Upper lobe of left lung (tissue), 6 donors: ENCODE results near the gene FGFR1OP2. TPM values are rescaled to one million over a fixed set of nuclear protein-coding genes. Genes with fewer than 3 reads are reported as not detected.

Experiments
- ATAC-seq, 2 donors: fragments of 200-7000 bp; cut with Tn5 transposase; one replicate each; pipeline ENCODE4 v1.9.1; 2022; ENCODE audit warnings: mild to moderate bottlenecking in 2 of 2, moderate library complexity in 2 of 2; ENCODE audit not compliant: low FRiP score in 2 of 2
- DNase-seq, 2 donors: peaks; one replicate each; pipeline ENCODE4 v3.0.0-alpha.2; 2019 to 2020
- H3K27ac ChIP-seq, 4 donors: fragments of 200-600 bp; sonication (generic); one replicate each; pipeline ENCODE4 v1.5.1; 2016 to 2019
- H3K27me3 ChIP-seq, 4 donors: fragments of 200-600 bp; sonication (generic); one replicate each; pipeline ENCODE4 v1.5.1; 2017 to 2019
- H3K36me3 ChIP-seq, 4 donors: fragments of 200-600 bp; sonication (generic); one replicate each; pipeline ENCODE4 v1.5.1; 2016 to 2019
- H3K4me1 ChIP-seq, 4 donors: fragments of 200-600 bp; sonication (generic); one replicate each; pipeline ENCODE4 v1.5.1; 2018 to 2019
- H3K4me3 ChIP-seq, 4 donors: fragments of 200-600 bp; sonication (generic); one replicate each; pipeline ENCODE4 v1.5.1; 2017 to 2019; ENCODE audit warnings: mild to moderate bottlenecking in 2 of 4, moderate library complexity in 1 of 4
- H3K9me3 ChIP-seq, 4 donors: fragments of 200-600 bp; sonication (generic); one replicate each; pipeline ENCODE4 v1.5.1; 2018 to 2019
- CTCF ChIP-seq, 6 experiments: fragments of 450-650 bp in 4 of 6; fragments of 200-600 bp in 2 of 6; sonication (generic) in 2 of 6; IDR thresholded peaks; one replicate each; pipeline ENCODE4 v1.5.1; 2016 to 2019; ENCODE audit warnings: antibody characterized with exemption in 6 of 6
- EP300 ChIP-seq, 4 donors: sonication (generic); formaldehyde crosslinking; IDR thresholded peaks; one replicate each; pipeline ENCODE4 v1.5.1; 2017; ENCODE audit warnings: antibody characterized with exemption in 4 of 4, control low read depth in 2 of 4
- POLR2A ChIP-seq, 4 donors: fragments of 450-650 bp; IDR thresholded peaks; one replicate each; pipeline ENCODE4 v1.5.1; 2016 to 2017; ENCODE audit warnings: antibody characterized with exemption in 4 of 4, mild to moderate bottlenecking in 2 of 4
- POLR2AphosphoS5 ChIP-seq, 2 donors: sonication (generic); formaldehyde crosslinking; IDR thresholded peaks; one replicate each; pipeline ENCODE4 v1.5.1; 2017; ENCODE audit warnings: antibody characterized with exemption in 2 of 2
- WGBS, 2 donors: methylation state at CpG; one replicate each; pipeline ENCODE4 v1.1.5; 2017 to 2018; 5-methylcytosine and 5-hydroxymethylcytosine counted together
- total RNA-seq, 6 donors: library from RNA; depleted of rRNA in 4 of 6; stranded (reverse); fragments of >200 nt in 4 of 6; gene quantifications; one replicate each; pipeline versions ENCODE4 v1.1.0 to v1.2.1, GENCODE V29; 2016 to 2021
- donor health status: DM: no; HTN: no; CAD: no; lungs with moderate emphysema.
- donor health status: DM: no; HTN: yes; CAD: no; lungs with severe emphysema.

FGFR1OP2 gene
- total RNA-seq, 6 donors from 2014 or later: 30.3 to 89.7 (median 53.7) TPM

- Histone ChIP-seq H3K27ac (no peak overlapping the region), H3K36me3 (peaks cover 0 to 65% (median 22%) of the 10 kb centered on the region in 4 donors), H3K9me3 (no peaks in the 10 kb centered on the region), H3K4me3 (no peak overlapping the region), H3K27me3 (no peaks in the 10 kb centered on the region), H3K4me1 (no peaks in the 10 kb centered on the region)
- TF ChIP-seq CTCF (IDR thresholded peaks at IDR 0.05) (no peak), POLR2AphosphoS5 (IDR thresholded peaks at IDR 0.05) (no peak), POLR2A (IDR thresholded peaks at IDR 0.05) (no peak), EP300 (IDR thresholded peaks at IDR 0.05) (no peak)
- no peak for ATAC-seq
- 96 to 97% methylated on average over 1 of the region's 1 CpG for WGBS, 2 donors
- no peak for DNase-seq
These were observed 55.8 kb downstream of the FGFR1OP2 start for GRCh38 chr12:26994109-26994508.

DNA sequence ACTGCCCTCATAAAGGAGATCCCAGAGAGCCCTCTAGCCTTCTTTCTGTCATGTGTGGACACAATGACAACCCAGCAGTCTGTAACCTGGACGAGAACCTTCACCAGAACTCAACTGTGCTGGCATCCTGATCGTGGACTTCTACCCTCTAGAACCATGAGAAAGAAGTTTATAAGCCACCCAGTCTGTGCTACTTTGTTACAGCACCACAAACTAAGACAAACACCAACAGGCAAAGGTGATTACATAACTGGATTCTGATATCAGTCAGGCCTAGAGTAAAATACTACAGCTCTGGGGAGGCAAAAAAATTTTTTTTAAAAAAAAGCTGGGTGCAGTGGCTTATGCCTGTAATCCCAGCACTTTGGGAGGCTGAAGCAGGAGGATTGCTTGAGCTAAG is 57.4 kb downstream of the FGFR1OP2 start:
- DNase-seq: no peak
- no peak for TF ChIP-seq EP300 (IDR thresholded peaks at IDR 0.05)
- TF ChIP-seq CTCF (IDR thresholded peaks at IDR 0.05): no peak
- TF ChIP-seq POLR2A (IDR thresholded peaks at IDR 0.05): no peak
- no peak overlapping the region for H3K27ac ChIP-seq
- peaks cover 0 to 58% (median 14%) of the 10 kb centered on the region in 4 donors for H3K36me3 ChIP-seq
- ATAC-seq: no peak
- H3K4me1 ChIP-seq: no peaks in the 10 kb centered on the region
- WGBS, 2 donors: 81 to 100% methylated on average over 2 of the region's 2 CpGs
- H3K9me3 ChIP-seq: no peaks in the 10 kb centered on the region
- no peak overlapping the region for H3K4me3 ChIP-seq
- no peaks in the 10 kb centered on the region for H3K27me3 ChIP-seq

- no peak for ATAC-seq
- Histone ChIP-seq H3K4me3 (no peak overlapping the region), H3K36me3 (peaks cover 0 to 62% (median 14%) of the 10 kb centered on the region in 4 donors)
These were observed 58.7 kb downstream of the FGFR1OP2 start for GRCh38 chr12:26997003-26997402.

GRCh38 chr12:27000961-27001360 is 62.7 kb downstream of the FGFR1OP2 start:
- H3K9me3 ChIP-seq: no peaks in the 10 kb centered on the region
- no peak overlapping the region for H3K4me3 ChIP-seq
- ATAC-seq (no peak), DNase-seq (no peak)
- TF ChIP-seq CTCF (IDR thresholded peaks at IDR 0.05): no peak
- no peak for TF ChIP-seq POLR2A (IDR thresholded peaks at IDR 0.05)
- no peak for TF ChIP-seq EP300 (IDR thresholded peaks at IDR 0.05)
- no peak for TF ChIP-seq POLR2AphosphoS5 (IDR thresholded peaks at IDR 0.05)
- H3K27ac ChIP-seq: no peak overlapping the region
- peaks cover 0 to 29% (median under 1%) of the 10 kb centered on the region in 4 donors for H3K36me3 ChIP-seq
- peaks cover 6 to 9% (median 8%) of the 10 kb centered on the region in 4 donors for H3K4me1 ChIP-seq
- H3K27me3 ChIP-seq: no peaks in the 10 kb centered on the region
- 25 to 57% methylated on average over 1 of the region's 1 CpG for WGBS, 2 donors

More at GRCh38 chr12:26997003-26997402, 58.7 kb downstream of the FGFR1OP2 start:
- peaks cover 6 to 9% (median 8%) of the 10 kb centered on the region in 4 donors for H3K4me1 ChIP-seq
- H3K27me3 ChIP-seq: no peaks in the 10 kb centered on the region
- no peak for TF ChIP-seq POLR2A (IDR thresholded peaks at IDR 0.05)
- TF ChIP-seq CTCF (IDR thresholded peaks at IDR 0.05): no peak
- no peak for TF ChIP-seq EP300 (IDR thresholded peaks at IDR 0.05)
- no peak for TF ChIP-seq POLR2AphosphoS5 (IDR thresholded peaks at IDR 0.05)
- H3K27ac ChIP-seq: peak overlapping the region in 3 of 4 donors; percentile 18 to 69 (median 54)
- H3K9me3 ChIP-seq: no peaks in the 10 kb centered on the region
- no peak for DNase-seq
- WGBS, 2 donors: 80 to 84% methylated on average over 2 of the region's 2 CpGs

- Histone ChIP-seq H3K36me3 (peaks cover 0 to 26% (median 0%) of the 10 kb centered on the region in 4 donors), H3K27me3 (no peaks in the 10 kb centered on the region), H3K27ac (no peak overlapping the region), H3K4me3 (no peak overlapping the region), H3K9me3 (no peaks in the 10 kb centered on the region), H3K4me1 (peaks cover 7 to 11% (median 9%) of the 10 kb centered on the region in 4 donors)
- DNase-seq: no peak
- no peak for TF ChIP-seq CTCF (IDR thresholded peaks at IDR 0.05)
- no peak for TF ChIP-seq POLR2AphosphoS5 (IDR thresholded peaks at IDR 0.05)
- no peak for TF ChIP-seq EP300 (IDR thresholded peaks at IDR 0.05)
- no peak for TF ChIP-seq POLR2A (IDR thresholded peaks at IDR 0.05)
- 66 to 76% methylated on average over 5 of the region's 5 CpGs for WGBS, 2 donors
- no peak for ATAC-seq
These were observed 63.4 kb downstream of the FGFR1OP2 start for GRCh38 chr12:27001663-27002062.
